Neutrophil (primary cell): ENCODE results near the gene TANC2.

Source experiments
- H3K27ac ChIP-seq: fragments of 200-600 bp; sonication (generic); 2 replicates; pipeline ENCODE4 v1.5.1; 2016; ENCODE audit warnings: mild to moderate bottlenecking, moderate library complexity
- H3K27me3 ChIP-seq: fragments of 200-600 bp; sonication (generic); 2 replicates; pipeline ENCODE4 v1.6.0; 2016; ENCODE audit warnings: mild to moderate bottlenecking
- H3K36me3 ChIP-seq: fragments of 200-600 bp; sonication (generic); 2 replicates; pipeline ENCODE4 v1.5.1; 2017
- H3K4me1 ChIP-seq, 2 experiments: fragments of 200-600 bp in 1 of 2; sonication (generic) in 1 of 2; 1 replicate in 1 of 2; 2 replicates in 1 of 2; pipeline versions ENCODE4 v1.5.1 to v1.6.1; 2013 to 2016; ENCODE audit warnings: low read depth in 1 of 2, low read length in 1 of 2, mild to moderate bottlenecking in 1 of 2, moderate library complexity in 1 of 2; ENCODE audit not compliant: control insufficient read depth in 1 of 2, insufficient read depth in 1 of 2
- H3K4me3 ChIP-seq, 2 experiments: fragments of 200-600 bp in 1 of 2; sonication (generic) in 1 of 2; 1 replicate in 1 of 2; 2 replicates in 1 of 2; pipeline ENCODE4 v1.5.1; 2013 to 2016; ENCODE audit warnings: low read depth in 1 of 2, low read length in 1 of 2, mild to moderate bottlenecking in 1 of 2, moderate library complexity in 1 of 2
- H3K9me3 ChIP-seq: fragments of 200-600 bp; sonication (generic); 2 replicates; pipeline ENCODE4 v1.5.1; 2016
- TF ChIP-seq, protein P1 (sequence below): fragments of 200-600 bp; sonication (generic); IDR thresholded peaks from 2 replicates; pipeline ENCODE4 v1.5.1; 2016; ENCODE audit warnings: antibody characterized with exemption

Gene TANC2

DNA sequence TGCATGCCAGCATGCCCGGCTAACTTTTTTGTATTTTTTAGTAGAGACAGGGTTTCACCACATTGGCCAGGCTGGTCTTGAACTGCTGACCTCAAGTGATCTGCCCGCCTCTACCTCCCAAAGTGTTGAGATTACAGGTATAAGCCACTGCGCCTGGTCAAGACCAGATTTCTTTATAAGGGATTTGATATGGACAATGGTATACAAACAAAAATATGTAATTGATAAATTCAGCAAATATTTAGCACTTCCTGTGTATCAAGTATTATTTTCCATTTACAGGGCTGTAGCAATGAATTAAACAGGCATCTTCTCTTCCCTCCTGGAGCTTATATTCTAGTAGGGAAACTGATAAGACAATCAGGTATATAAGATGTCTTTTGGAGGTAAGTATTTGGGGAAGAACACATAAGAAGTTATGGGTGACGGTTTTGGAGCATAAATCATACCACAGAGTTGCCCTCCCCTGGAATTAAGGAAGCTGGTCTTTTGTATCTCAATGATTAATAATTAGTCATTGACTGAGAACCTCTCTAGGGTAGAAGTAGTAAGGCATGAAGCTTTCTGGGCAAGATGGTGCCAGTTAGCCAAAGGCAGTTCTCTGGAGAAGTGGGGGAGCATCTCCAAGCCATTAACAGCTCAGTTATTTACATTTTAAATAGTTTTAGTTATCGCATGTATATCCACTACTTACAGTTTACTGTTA is 35.8 kb downstream of the TANC2 start:
- H3K36me3 ChIP-seq = no peaks in the 10 kb centered on the region
- H3K27ac ChIP-seq = no peak overlapping the region
- TF ChIP-seq, protein P1, sequence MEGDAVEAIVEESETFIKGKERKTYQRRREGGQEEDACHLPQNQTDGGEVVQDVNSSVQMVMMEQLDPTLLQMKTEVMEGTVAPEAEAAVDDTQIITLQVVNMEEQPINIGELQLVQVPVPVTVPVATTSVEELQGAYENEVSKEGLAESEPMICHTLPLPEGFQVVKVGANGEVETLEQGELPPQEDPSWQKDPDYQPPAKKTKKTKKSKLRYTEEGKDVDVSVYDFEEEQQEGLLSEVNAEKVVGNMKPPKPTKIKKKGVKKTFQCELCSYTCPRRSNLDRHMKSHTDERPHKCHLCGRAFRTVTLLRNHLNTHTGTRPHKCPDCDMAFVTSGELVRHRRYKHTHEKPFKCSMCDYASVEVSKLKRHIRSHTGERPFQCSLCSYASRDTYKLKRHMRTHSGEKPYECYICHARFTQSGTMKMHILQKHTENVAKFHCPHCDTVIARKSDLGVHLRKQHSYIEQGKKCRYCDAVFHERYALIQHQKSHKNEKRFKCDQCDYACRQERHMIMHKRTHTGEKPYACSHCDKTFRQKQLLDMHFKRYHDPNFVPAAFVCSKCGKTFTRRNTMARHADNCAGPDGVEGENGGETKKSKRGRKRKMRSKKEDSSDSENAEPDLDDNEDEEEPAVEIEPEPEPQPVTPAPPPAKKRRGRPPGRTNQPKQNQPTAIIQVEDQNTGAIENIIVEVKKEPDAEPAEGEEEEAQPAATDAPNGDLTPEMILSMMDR = no peak

DNA sequence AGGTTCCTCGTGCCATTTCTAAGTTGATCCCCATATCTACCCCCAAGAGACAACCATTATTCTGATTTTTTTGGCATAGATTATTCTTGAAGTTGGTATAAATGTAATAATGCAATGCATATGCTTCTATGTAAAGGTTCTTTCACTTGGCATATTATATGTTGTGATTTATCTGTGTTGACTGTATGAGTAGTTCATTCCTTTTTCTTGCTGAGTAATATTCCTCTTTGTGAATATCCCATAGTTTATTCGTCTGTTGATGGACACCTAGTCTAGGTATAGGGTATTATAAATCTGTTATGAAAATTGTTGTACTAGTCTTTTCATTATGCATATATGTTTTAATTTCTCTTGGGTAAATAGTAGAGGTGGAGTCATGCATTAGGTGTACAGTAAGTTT is 36.6 kb downstream of the TANC2 start:
- H3K4me3 ChIP-seq = no peak overlapping the region
- peaks cover 0 to 4% of the 10 kb centered on the region in 2 experiments for H3K4me1 ChIP-seq
- no peak overlapping the region for H3K27ac ChIP-seq
- TF ChIP-seq, protein P1 = no peak
- H3K36me3 ChIP-seq = no peaks in the 10 kb centered on the region
- no peaks in the 10 kb centered on the region for H3K9me3 ChIP-seq
- no peaks in the 10 kb centered on the region for H3K27me3 ChIP-seq

More for the DNA sequence above, 35.8 kb downstream of the TANC2 start:
- Histone ChIP-seq H3K27me3 (no peaks in the 10 kb centered on the region), H3K9me3 (no peaks in the 10 kb centered on the region), H3K4me1 (peaks cover 0 to 9% of the 10 kb centered on the region in 2 experiments), H3K4me3 (no peak overlapping the region)

DNA sequence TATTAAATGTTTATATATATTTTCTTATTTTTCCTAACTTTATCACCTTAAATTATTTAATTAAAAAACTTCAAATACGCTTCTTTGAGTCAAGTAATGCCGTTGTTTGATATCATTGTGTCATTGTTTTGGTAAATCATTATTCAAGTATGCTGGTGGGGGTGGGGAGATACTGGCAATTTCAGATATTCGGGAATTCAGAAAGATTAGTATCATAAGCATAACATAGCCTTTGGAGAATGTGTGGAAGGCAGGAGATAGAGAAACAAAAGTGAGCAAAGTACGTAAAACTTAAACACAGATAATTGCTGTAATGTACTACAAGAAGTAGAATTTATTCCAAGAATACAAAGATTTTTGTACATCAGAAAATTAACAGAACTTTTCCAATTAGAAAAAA is 49.8 kb downstream of the TANC2 start:
- no peak overlapping the region for H3K4me3 ChIP-seq
- no peaks in the 10 kb centered on the region for H3K27me3 ChIP-seq
- peaks cover 5% of the 10 kb centered on the region for H3K36me3 ChIP-seq
- H3K4me1 ChIP-seq = no peaks in the 10 kb centered on the region
- no peaks in the 10 kb centered on the region for H3K9me3 ChIP-seq
- TF ChIP-seq, protein P1 = no peak
- H3K27ac ChIP-seq = no peak overlapping the region
